ENCODE measurements around the gene ADGRV1. TPM values are rescaled to one million over a fixed set of nuclear protein-coding genes. Genes with fewer than 3 reads are reported as not detected.
"Not testable (repeated sequence)": the region's sequence is repeated elsewhere in the genome, so short reads cannot be mapped to it uniquely, and the experiment has no call there.

The ADGRV1 gene
- total and polyA plus RNA-seq, 3 donors from 2014 or later, result 10.8 to 18.0 (median 12.6) TPM

GRCh38 chr5:90598293-90598692, 39.7 kb downstream of the ADGRV1 start:
- no peaks in the 10 kb centered on the region for H3K27me3 ChIP-seq
- no peak for DNase-seq
- H3K4me3 ChIP-seq, result no peak overlapping the region
- no peak overlapping the region for H3K27ac ChIP-seq
- intact Hi-C loops (cut with DNase I; ENCODE audit: low total_unique reads), result no loop called here
- TF ChIP-seq CTCF (IDR thresholded peaks at IDR 0.05), result no peak
- TF ChIP-seq POLR2A (IDR thresholded peaks at IDR 0.05), result no peak
- 81 to 85% methylated on average over 7 of the region's 7 CpGs for WGBS, 2 donors
- H3K9me3 ChIP-seq, result no peaks in the 10 kb centered on the region
- no peaks in the 10 kb centered on the region for H3K4me1 ChIP-seq
- no peaks in the 10 kb centered on the region for H3K36me3 ChIP-seq (ENCODE audit: low read depth, missing control alignments)

- intact Hi-C loops (cut with DNase I; ENCODE audit: low total_unique reads); H3K27ac ChIP-seq; H3K27me3 ChIP-seq; H3K4me1 ChIP-seq; H3K36me3 ChIP-seq (ENCODE audit: low read depth, missing control alignments); H3K4me3 ChIP-seq; H3K9me3 ChIP-seq; DNase-seq: not testable (repeated sequence)
- WGBS, 2 donors, result 95 to 98% methylated on average over 3 of the region's 3 CpGs
These were observed 41.7 kb downstream of the ADGRV1 start for GRCh38 chr5:90600307-90600706.

- Histone ChIP-seq H3K9me3 (no peaks in the 10 kb centered on the region), H3K4me3 (no peak overlapping the region), H3K27ac (no peak overlapping the region), H3K4me1 (no peaks in the 10 kb centered on the region), H3K36me3 (ENCODE audit: low read depth, missing control alignments) (no peaks in the 10 kb centered on the region), H3K27me3 (no peaks in the 10 kb centered on the region)
- intact Hi-C loops (cut with DNase I; ENCODE audit: low total_unique reads), result no loop called here
- no peak for DNase-seq
- TF ChIP-seq POLR2A (IDR thresholded peaks at IDR 0.05) (no peak), CTCF (IDR thresholded peaks at IDR 0.05) (no peak)
- WGBS, 2 donors, result 71 to 77% methylated on average over 2 of the region's 2 CpGs
These were observed 42.9 kb downstream of the ADGRV1 start for GRCh38 chr5:90601468-90601867.

- H3K9me3 ChIP-seq, result no peaks in the 10 kb centered on the region
- no peak for TF ChIP-seq CTCF (IDR thresholded peaks at IDR 0.05)
- TF ChIP-seq POLR2A (IDR thresholded peaks at IDR 0.05), result no peak
- no peak overlapping the region for H3K4me3 ChIP-seq
- no peaks in the 10 kb centered on the region for H3K36me3 ChIP-seq (ENCODE audit: low read depth, missing control alignments)
- intact Hi-C loops (cut with DNase I; ENCODE audit: low total_unique reads), result no loop called here
- WGBS, 2 donors, result 74 to 84% methylated on average over 1 of the region's 1 CpG
- DNase-seq, result no peak
- no peak overlapping the region for H3K27ac ChIP-seq
- H3K4me1 ChIP-seq, result no peaks in the 10 kb centered on the region
- H3K27me3 ChIP-seq, result no peaks in the 10 kb centered on the region
These were observed 44.1 kb downstream of the ADGRV1 start for GRCh38 chr5:90602681-90603080.

GRCh38 chr5:90606539-90606938, 47.9 kb downstream of the ADGRV1 start:
- Histone ChIP-seq H3K4me1 (no peaks in the 10 kb centered on the region), H3K27ac (no peak overlapping the region), H3K36me3 (ENCODE audit: low read depth, missing control alignments) (no peaks in the 10 kb centered on the region), H3K9me3 (no peaks in the 10 kb centered on the region), H3K4me3 (no peak overlapping the region), H3K27me3 (no peaks in the 10 kb centered on the region)
- 59 to 61% methylated on average over 2 of the region's 2 CpGs for WGBS, 2 donors
- intact Hi-C loops (cut with DNase I; ENCODE audit: low total_unique reads), result no loop called here
- TF ChIP-seq CTCF (IDR thresholded peaks at IDR 0.05) (no peak), POLR2A (IDR thresholded peaks at IDR 0.05) (no peak)
- no peak for DNase-seq
